ENCODE results near the gene CEBPZ. TPM values are rescaled to one million over a fixed set of nuclear protein-coding genes. Genes with fewer than 3 reads are reported as not detected.
A peak's percentile ranks its signal among the peaks of the same experiment; 100 is the strongest.

CEBPZ gene
- total and polyA plus RNA-seq, 2 of the 13 experiments (the other 11 are each of a cell fraction or from before 2014, with no cell fraction given) = 14.4 to 117 TPM

DNA sequence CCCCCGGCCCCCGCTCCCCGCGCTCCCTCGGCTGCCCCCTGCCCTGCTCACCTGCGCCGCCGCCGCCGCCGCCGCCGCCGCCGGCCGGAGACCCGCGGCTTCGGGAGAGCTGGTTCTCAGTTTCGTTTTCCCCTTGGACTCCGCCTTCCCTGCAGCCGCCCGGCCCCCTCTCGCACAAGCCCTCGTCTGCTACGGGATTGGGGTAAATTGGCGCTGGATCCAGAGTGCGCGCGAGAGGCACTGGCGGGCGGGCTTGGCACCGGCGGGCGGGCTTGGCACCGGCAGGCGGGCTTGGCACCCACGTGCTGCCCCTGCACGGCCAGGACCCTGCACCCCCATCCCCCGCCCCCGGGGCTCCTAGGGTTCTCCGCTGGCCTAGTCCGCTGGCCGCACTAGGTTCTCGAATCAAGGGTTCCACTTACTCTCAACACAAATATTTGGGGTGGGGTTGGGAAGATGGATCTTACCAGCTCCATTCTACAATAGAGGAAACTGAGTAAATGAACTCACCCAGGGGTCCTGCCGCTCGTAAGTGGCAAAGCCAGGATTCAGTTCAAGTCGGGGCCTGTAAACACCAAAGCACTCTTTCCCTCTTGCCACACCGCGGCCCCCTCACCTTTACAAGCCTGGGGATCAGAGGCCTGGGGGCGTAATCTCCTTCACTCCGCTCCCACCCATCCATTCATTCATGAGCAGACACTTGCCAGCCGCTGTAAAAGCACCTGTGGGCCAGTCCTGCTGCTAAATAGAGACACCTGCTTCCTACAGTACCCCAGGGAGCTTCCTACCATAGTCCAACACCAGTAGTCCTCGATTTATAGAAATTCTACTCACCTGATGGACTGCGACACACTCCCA, 74.3 kb downstream of the CEBPZ start, which contains the start of gene EIF2AK2 (continued):
- TF ChIP-seq HMGXB4 (CRISPR knock-in tag; IDR thresholded peaks at IDR 0.05; ENCODE audit: borderline replicate concordance in 1 of 2, low read depth in 1 of 2) (peak in 1 of 2 experiments; percentile 42; a peak in 2 of 4 replicates), ATAD3A (CRISPR knock-in tag; IDR thresholded peaks at IDR 0.05) (no peak), HES4 (CRISPR knock-in tag; IDR thresholded peaks at IDR 0.05; ENCODE audit: borderline replicate concordance) (peak; percentile 40; the same call in 1 of the 2 replicates), POGK (CRISPR knock-in tag; conservative IDR thresholded peaks at IDR 0.05) (peak; percentile 49; the same call in 1 of the 2 replicates), MXI1 (IDR thresholded peaks at IDR 0.05; ENCODE audit: borderline replicate concordance, low read depth, low read length) (peak; percentile 80; the same call in 2 of the 3 replicates), PHF20 (CRISPR knock-in tag; IDR thresholded peaks at IDR 0.05) (peak; percentile 27), ZNF552 (CRISPR knock-in tag; IDR thresholded peaks at IDR 0.05; ENCODE audit: borderline replicate concordance) (no peak), THAP8 (CRISPR knock-in tag; IDR thresholded peaks at IDR 0.05; ENCODE audit: borderline replicate concordance) (peak; percentile 47; the same call in 1 of the 2 replicates), ZNF569 (CRISPR knock-in tag; IDR thresholded peaks at IDR 0.05; ENCODE audit: borderline replicate concordance) (peak; percentile 52; the same call in 1 of the 2 replicates), MAFF (IDR thresholded peaks at IDR 0.05; ENCODE audit: low read depth, low read length) (no peak), ZNF841 (CRISPR knock-in tag; IDR thresholded peaks at IDR 0.05; ENCODE audit: borderline replicate concordance) (no peak), ZMAT3 (CRISPR knock-in tag; conservative IDR thresholded peaks at IDR 0.05) (0 out of 2 replicates have a peak, but pooled peaks have one; percentile 37), ZNF510 (CRISPR knock-in tag; IDR thresholded peaks at IDR 0.05; ENCODE audit: low read depth) (peak; percentile 86; the same call in 1 of the 2 replicates), SP140L (CRISPR knock-in tag; IDR thresholded peaks at IDR 0.05; ENCODE audit: borderline replicate concordance) (no peak), TAF1 (CRISPR knock-in tag; IDR thresholded peaks at IDR 0.05) (peak; percentile 71), ZBTB2 (CRISPR knock-in tag; IDR thresholded peaks at IDR 0.05; ENCODE audit: low read depth) (peak; percentile 72), FOXM1 (CRISPR knock-in tag; IDR thresholded peaks at IDR 0.05) (no peak), PRPF4 (IDR thresholded peaks at IDR 0.05; ENCODE audit: low read depth, low read length, poor library complexity, severe bottlenecking) (no peak), KLF9 (CRISPR knock-in tag; IDR thresholded peaks at IDR 0.05; ENCODE audit: low read depth) (no peak), NCOR1 (IDR thresholded peaks at IDR 0.05; ENCODE audit: borderline replicate concordance, low read length) (no peak), ZNF101 (CRISPR knock-in tag; IDR thresholded peaks at IDR 0.05; ENCODE audit: borderline replicate concordance, low read depth) (peak; percentile 10; the same call in 1 of the 2 replicates)
- TF ChIP-seq, protein P1, sequence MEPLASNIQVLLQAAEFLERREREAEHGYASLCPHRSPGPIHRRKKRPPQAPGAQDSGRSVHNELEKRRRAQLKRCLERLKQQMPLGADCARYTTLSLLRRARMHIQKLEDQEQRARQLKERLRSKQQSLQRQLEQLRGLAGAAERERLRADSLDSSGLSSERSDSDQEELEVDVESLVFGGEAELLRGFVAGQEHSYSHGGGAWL (CRISPR knock-in tag; IDR thresholded peaks at IDR 0.05) = peak; percentile 82; the same call in 1 of the 2 replicates
